T follicular helper cell (primary cell): Measurements from ENCODE around the gene APBA2.

ENCODE experiments used
- DNase-seq: peaks from one replicate; pipeline ENCODE4 v3.0.0-alpha.2; 2020; ENCODE audit warnings: low read depth

Gene APBA2

DNA sequence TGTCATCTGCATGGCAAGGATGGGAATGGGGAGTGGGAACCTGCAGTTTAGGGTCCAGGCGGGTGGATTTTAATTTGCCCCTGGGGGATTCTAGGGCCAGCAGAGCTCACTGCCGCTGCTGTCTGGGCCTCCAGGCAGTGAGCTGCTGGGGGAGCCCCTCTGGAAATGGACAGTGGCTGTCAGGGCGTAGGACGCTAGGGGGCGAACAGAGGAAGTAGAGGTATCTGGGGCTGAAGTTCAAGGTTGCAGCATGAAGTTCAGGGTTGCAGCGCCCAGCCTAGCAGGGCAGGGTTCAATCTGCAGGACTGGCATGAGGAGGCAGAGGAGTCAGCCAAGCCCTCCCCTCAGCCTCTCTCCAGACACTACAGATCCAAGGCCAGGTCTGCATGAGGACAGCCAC is 49.5 kb downstream of the APBA2 start:
- DNase-seq, result no peak

DNA sequence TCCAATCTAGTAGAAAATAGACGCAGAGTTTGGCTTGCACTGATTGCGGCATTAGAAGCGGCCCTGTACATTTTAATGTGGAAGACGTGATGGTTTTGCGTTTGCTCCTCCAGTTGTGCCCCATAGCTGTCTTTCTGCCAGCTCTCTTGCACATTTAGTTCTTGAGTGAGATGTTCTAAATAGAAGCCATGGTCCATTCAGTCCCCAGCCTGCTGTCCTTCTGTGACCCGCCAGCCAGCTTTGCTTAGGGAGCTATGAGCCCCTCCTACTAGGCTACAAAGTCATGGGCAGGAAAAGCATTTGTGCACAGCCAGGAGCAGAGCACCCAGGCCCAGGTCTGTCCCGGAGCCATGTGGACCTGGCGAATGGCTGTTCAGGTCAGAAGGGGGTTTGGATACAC is 50.3 kb downstream of the APBA2 start:
- DNase-seq, result no peak

DNA sequence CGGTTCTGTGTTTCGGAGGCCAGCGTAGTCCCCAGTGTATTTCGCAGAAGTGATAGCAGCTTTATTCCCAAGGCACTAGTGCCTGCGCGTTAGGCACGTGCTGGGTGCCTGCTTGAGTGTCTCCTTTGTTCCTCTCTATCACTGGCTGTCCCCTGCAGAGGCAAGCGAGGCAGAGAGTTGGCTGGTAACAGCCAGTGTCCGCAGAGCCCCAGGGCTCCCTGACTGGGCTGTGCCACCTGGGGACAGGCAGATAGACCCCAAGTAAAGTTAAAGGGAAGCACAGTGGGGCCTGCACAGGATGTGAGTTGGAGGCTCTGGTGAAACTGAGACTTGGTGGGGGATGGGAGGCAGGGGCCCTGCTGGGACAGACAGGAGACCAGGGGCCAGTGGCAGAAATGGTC is 50.7 kb downstream of the APBA2 start:
- DNase-seq, result no peak

DNA sequence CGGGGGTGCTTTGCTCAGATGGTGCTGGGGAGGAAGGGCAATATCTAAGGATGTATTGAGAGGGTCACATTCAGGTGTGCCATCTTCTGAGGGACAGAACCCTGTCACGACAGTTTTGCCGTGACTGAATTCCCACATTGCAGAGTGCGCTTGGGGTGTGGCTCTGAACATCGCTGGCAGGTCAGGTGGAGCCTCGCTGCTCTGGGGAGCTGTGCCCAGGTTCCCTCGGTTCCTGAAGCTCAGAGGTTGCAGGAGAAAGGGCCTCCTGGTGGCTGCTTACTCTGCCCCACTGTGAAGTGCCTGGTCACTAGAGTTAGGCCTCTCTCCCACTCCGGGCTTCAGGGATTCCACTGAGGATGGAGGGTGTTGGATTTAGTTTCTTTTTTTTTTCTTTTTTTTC is 51.5 kb downstream of the APBA2 start:
- no peak for DNase-seq

DNA sequence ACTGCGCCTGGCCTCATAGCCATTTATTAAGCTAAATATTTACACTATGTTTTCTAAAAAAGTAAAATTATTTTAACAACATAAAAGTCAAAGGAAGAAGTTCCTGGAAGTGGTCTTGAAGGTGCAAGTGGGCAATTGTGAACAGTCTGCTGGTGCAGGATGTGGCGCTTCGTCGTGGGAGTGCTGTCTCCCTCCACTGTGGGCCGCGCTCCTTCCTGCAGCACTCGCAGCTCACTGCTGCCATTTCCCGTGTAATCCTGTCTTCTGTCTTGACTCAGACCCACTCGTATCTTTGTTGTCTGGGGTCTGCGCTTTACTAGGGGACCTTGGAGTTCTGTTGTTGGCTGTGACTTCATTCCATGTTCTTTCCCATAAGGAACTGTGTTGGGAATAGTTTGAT is 56.3 kb downstream of the APBA2 start:
- peak; percentile 13 for DNase-seq

DNA sequence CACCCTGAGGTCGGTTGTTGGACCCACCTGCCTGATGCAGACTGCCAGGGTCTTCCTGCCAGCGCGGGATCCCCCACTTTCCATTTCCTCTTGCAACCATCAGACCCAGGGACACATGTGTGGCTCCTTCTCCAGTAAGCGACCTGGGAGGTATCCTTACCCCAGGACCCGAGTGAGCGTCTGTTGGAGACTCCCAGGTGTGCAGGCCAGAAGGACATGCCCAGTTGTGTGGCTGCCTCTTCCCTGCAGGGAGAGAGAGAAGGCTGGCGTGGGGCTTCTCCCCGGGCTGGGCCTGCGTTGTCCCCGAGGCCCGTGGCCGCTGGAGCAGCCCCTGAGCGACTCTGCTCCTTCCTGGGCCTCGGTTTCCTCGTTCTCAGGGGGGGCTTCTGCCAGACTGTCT is 56.8 kb downstream of the APBA2 start:
- DNase-seq, result no peak

DNA sequence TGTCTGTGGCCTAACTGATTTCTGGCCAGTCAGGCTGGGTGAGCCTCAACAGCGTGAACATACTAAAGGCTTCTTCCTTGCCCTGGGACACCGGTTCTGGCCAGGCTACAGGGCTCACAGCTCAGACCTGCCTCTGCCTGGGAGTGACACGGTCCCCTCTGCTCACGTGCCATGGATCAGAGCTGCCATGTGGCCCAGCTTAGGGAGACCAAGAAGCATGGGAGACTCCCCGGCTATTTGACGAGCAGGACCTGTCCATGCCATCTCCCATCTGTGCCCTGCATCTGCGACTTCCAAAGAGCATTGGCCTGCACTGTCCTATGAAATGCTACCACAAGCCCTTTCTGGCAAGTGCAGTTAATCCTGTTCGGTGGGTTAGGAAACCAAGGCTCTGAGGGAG is 57.4 kb downstream of the APBA2 start:
- no peak for DNase-seq

DNA sequence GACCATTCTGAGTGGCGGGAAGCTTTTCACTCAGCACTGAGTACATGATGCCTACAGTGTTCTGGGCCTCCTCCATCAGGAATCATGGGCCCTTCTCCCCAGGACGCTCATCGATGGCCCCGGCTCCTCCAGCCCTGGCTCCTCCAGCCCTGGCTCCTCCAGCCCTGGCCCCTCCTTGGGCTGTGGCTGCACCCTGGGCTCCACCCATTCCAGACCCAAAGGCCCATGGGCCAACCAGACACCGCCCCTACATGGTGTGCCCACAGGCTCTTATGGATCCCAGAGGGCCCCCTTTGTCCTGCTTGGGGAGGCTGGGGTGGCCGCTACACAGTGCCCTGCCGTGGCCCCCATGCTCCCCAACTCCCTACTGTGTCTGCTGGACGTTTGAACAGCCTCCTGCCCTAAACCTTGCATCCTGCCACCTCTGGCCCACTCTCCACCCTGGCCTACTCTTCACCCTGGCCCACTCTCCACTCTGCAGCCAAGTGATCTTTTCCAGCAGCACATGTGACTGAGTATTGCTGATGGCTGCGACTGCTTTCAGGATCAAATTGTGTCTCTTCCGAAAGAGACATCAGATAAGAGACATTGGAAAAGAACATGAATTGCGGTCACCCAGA is 57.9 kb downstream of the APBA2 start:
- DNase-seq, result no peak

DNA sequence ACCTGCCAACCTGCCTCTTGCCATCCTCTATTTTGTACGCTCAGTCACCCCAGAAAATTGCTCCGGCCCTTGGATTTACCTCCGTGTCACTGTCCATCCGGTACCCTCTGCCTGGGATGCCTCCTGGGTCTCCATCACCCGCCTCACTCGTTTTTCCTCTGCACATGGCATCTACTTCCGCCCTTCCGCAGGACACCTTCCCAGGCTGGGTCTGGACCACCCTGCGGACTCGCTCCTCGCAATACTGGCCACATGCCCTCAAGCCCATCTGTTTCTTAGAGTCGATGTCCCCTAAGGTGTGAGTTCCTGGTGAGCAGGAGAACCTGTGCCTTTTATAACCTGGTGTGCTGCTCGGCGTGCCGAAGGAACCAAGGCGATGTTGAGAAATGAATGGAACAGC is 58.5 kb downstream of the APBA2 start:
- DNase-seq, result no peak

DNA sequence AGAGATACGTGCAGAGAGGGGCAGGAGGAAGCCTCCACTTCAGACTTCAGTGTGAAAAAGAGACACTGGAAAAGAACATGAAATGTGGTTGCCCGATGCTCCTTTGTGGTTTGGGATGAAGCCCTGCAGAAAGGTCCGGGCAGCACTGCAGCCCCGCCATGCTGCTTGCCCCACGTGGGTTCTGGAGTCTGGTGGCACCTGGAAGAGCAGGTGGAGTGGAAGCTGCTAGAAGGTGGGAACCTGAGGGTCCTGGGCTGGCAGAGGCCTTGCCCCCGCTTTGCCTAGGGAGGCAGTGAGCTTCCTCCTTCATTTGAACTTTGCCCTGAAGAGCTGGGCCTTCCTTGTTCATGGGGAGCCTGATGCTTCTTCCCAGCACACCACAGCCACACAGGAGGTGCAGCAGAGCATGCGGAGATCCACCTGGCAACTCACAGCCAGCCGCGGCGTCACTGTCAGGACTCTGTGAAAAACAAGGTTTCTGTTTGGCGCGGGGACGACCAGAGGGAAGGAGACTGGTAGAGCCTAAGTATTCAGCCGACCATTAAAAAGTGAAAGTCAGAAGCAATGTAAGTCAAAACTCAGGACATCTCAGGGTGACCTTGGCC is 59.0 kb downstream of the APBA2 start:
- no peak for DNase-seq

DNA sequence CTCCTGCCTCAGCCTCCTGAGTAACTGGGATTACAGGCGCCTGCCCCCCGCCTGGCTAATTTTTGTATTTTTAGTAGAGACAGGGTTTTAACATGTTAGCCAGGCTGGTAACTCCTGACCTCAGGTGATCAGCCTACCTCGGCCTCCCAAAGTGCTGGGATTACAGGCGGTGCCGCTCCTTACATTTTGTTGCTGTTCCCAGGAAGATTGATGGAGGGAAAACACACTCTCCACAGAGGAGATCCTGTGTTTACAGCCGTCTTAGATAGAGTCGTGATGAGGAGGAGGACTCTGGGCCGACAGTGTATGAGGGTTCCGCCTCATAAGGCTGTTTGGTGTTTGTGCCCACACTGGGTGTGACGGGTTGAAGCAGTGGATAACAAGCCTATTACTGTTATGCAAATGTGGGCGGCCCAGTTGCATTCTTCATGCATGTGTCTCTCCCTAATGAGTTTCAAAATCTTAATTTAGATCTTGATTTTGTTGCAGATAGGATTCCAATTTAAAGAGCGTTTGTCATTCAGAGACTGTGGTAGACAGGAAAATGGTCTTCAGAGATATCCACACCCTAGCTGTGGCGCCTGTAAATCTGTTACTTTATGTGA is 60.0 kb downstream of the APBA2 start:
- no peak for DNase-seq

DNA sequence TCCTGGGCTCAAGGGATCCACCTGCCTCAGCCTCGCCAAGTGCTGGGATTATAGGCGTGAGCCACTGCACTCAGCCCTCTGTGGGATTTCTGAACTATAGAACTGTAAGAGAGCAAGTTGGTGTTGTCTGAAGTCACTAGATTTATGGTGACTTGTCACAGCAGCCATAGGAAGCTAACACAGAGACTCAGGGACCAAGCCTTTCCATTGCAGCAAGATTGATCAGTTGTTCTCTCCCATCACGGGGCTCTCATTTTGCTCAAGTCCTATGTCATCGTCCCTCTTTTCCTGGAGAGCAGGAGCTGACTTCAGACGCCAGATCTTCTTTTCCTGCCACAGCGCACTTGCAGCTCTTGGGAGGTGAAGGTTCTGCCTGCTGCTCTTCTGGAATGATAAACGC is 61.0 kb downstream of the APBA2 start:
- DNase-seq, result no peak

DNA sequence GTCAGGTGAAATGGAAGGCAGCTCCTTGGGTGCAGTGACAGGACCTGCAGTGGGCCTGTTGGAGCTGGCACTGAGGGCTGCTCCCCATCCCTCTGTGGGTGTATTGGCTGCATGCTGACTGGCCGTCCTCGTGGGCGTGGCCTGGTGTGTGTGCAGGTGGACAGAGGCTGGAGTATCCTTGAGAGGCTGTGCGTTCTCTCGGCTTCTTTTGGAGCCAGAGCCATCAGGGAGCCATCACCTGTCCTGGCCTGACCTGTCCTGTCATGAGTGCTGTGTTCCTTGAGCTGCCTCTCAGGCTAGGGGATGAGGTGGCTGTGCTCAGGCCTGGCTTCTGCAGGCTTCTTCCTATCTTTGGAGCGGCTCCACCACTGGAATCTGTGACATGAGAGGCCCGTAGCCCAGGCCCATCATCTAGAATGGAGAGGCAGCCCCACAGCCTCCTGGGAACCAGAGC is 61.5 kb downstream of the APBA2 start:
- no peak for DNase-seq

DNA sequence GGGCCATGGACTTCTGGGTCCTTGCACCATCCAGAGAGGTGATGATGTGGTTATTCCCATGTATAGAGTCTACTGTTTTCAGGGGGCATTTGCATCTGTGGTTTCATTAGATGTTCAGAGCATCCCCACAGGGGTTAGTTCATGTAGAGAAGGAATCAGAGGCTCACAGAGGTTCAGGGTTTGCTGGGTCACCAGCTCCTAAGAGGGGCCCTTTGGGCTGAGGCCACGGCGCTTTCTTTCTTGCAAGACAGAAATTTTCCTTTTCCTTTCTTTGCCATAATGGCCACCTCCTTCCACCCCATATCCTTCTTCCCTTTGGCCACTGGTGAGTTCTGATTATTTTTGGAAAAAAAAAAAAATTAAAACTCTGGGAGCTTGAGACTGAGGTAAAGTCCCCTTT is 62.3 kb downstream of the APBA2 start:
- DNase-seq, result no peak

DNA sequence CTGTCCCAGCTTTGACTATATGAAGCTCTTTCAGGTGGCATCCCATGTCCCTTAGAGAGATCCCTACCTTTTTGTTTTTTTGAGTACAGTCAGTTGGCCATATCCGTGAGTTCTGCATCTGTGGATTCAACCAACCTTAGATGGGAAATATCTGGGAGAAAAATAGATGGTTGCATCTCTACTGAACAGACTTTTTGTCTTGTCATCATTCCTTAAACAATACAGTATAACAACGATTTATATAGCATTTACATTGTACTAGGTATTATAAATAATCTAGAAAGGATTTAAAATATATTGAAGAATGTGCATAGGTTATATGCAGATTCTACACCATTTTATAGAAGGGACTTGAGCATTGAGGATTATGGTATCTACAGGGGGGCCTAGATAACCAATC is 65.1 kb downstream of the APBA2 start:
- DNase-seq, result no peak

DNA sequence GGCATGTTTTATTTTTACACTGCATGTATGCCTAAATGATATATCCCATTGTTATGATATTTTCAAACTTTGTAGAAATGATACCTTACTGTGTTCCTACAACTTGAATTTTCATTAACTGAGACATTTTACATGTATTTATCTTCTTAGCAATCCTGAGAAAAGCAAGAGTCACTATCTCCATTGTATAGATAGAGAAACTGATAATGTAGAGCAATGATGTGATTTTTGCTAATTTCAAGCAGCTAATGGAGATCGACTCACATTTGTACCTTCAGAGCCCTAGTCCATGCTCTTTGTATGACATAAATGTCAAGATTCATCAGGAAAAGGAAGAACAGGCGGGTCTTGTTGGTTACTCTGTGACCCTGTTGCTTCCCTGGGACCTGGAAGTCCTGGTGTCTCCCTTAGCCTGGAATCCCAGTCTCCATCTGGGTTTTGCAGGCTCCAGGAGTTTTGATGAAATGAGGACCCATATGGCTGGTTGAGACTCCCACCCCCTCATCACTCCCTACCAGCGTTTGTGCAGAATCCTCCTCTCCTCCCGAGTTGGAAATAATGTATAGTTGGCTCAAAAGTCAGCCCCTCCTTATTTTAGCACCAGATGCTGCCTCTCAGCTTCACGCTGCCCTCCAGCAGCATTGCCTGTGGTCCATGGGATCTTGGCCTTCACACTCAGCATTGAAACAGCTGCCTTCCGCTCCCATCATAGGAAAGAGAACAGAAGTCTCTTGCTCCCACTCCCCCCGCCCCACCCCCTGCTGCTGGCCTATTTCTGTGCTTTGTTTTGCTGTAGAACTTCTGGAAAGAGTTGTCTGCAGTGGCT is 67.1 kb downstream of the APBA2 start:
- no peak for DNase-seq

DNA sequence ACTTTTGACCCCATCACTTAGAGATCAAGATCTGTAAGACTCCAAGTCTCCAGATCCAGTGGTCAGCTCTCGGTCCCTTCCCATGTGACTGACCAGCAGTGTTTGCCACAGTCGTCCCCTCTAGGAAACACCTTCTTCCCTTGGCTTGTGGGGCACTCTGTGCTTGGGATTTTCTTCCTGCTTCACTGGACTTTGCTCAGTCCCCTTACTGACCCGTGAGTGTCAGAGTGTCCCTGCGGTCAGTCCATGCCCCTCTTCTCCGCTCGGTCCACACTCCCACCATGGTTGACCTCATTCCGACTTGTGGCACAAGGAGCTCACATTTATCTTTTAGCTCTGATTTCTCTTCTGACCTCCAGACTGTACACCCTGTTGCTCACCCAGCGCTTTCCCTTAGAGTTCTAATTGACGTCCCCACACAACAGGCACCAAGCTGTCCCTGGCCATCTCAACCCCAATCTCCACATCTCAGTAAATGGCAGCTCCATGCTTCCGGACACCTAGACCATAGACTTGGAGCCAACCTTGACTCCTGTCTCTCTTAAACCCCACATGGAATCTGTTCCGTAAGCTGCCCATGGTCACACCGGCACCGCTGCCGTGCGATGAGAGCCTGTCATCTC is 67.9 kb downstream of the APBA2 start:
- no peak for DNase-seq

DNA sequence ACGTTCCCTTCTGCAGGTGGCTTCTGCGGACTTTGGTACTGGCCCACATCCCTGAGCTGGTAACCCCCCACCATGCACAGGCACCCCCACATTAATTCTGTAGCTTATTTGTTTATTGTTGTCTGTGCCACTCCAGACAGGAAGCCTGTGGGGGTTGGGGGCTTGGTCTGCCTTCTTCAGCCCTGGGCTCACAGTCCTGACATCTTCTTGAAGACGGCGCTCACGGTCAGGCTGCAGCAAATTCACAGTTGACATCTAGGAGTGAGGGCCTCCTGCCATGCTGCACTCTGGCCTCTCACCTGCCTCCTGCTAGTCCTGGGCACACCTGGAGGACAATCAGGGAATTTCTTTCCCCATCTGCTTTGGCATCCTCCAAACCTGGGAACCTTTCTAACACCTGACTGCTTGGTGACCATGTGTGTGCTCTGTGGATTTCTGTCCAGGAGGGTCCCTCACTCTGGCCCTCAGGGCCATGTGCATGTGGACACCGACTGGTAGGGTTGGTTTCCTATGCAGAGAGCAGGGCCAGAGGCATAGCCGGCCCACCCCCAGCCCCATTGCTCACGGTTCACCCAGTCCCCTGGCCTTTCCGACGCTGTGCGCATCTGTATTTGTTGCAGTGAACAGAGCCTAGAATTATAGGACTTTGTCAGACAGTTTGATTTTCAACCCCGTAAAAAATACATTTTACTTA is 68.8 kb downstream of the APBA2 start:
- no peak for DNase-seq

DNA sequence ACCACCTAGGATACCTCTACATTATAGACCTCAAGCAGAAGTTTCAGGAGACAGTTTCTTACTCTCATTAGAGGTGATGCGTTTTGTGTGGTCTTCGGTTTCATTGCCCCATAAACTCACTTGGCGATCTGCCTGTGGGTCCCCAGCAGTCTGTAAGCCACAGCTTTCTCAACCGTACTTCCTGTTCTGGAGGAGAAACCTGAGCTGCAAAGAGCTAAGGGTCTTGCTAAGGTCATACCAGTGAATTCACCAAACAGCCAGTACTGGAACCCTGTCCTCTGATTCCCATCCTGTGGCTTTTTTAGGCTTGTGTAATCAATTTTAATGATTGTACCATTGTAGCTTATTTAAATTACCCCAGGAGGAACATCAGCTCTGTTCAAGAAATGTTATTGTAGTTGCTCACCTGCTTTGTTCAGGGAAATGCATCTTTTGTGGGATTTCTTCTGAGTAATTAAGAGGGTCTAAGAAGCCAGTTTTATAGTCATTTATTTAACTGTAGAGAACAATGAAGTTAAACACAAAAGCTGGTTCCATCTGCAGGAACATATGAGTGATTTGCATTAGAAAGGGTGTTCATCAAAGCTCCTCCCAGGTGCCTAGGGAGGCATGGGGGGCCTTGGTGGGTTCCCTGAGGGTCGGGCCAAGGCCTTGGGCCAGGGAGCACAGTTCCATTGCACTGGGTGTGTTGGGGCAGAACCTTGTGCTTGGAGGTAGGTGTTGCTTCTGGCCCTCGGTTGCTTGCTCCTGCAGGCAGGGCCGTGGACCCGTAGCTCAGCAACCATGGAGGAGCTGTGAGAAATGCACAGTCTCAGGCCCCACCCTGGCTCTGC is 69.6 kb downstream of the APBA2 start:
- DNase-seq, result no peak

DNA sequence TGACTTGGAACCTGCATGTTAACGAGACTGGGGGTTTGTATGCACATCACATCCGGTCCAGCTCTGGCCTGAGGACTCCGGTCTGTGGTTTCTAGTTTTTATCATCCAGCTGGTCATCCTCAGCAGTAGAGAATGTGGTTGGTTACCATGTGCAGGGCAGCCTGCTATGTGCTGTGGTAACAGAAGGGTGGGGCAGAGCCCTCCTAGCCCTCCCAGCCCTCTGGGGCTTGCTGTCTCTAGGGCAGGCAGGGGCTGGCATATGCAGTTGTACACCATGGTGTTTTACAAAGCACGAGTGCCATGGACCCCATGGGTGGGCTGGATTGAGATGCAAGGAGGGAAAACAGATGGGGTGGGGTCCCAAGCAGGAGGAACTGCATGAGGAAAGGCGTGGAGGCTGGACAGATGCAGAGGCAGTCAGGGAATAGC is 70.2 kb downstream of the APBA2 start:
- no peak for DNase-seq

DNA sequence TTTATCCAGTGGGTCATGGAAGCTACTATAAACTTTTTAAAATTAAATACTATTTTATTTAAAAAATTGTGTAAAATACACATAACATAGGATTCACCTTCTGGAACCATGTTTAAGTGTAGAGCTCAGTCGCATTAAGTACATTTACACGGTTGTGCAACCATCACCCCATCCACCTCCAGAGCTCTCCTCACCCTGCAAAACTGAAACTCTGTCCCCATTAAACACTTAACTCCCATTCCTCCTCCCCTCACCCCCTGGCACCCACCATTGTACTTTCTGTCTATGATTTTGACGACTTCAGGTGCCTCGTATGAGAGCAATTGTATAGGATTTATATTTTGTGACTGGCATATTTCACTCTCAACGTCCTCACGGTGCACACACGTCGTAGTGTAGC is 70.7 kb downstream of the APBA2 start:
- no peak for DNase-seq
